ENCODE measurements around the gene AKR1C3. TPM values are rescaled to one million over a fixed set of nuclear protein-coding genes. Genes with fewer than 3 reads are reported as not detected.

AKR1C3 gene
- total and polyA plus RNA-seq, 2 of the 4 experiments (the other 2 are of a cell fraction), result 0.18 to 0.51 TPM

GRCh38 chr10:5105626-5106025 lies 11.4 kb downstream of the AKR1C3 start:
- BruUV-seq (replicated peaks), result no TSS peak
- Histone ChIP-seq H3K27ac (ENCODE audit: insufficient read depth, low read length) (no peak overlapping the region), H3K14ac (replicated peaks; ENCODE audit: low read depth, low read length) (no peak overlapping the region), H3K4me2 (ENCODE audit: low read depth, low read length) (no peak overlapping the region), H3K27me3 (ENCODE audit: control insufficient read depth, insufficient read depth, low read length) (no peaks in the 10 kb centered on the region), H2BK5ac (ENCODE audit: low read depth, low read length, poor library complexity, severe bottlenecking) (no peak overlapping the region), H3K18ac (ENCODE audit: low read depth, low read length) (no peak overlapping the region), H2BK15ac (ENCODE audit: low read depth, low read length) (no peak overlapping the region), H3K4me3 (ENCODE audit: insufficient read depth, low read depth, low read length) (no peak overlapping the region), H2BK120ac (ENCODE audit: low read depth, low read length) (no peak overlapping the region), H2BK20ac (ENCODE audit: low read depth, low read length) (no peak overlapping the region), H2AFZ (replicated peaks; ENCODE audit: low read length, poor library complexity) (no peak overlapping the region), H2AK9ac (replicated peaks; ENCODE audit: low read depth, low read length, poor library complexity) (no peak overlapping the region), H3K9ac (ENCODE audit: low read depth, low read length) (no peak overlapping the region), H3K9me3 (ENCODE audit: control insufficient read depth, insufficient read depth, low read length) (no peaks in the 10 kb centered on the region), H3K79me1 (ENCODE audit: low read depth in 1 of 2, low read length in 2 of 2) (no peaks in the 10 kb centered on the region), H4K91ac (ENCODE audit: insufficient read depth, low read depth, low read length) (no peak overlapping the region), H3K36me3 (ENCODE audit: control insufficient read depth, insufficient read depth, low read length) (no peaks in the 10 kb centered on the region), H4K8ac (ENCODE audit: low read depth in 2 of 2, low read length in 2 of 2) (no peak overlapping the region), H3K9me1 (ENCODE audit: insufficient read depth, low read length) (no peaks in the 10 kb centered on the region), H4K5ac (ENCODE audit: low read depth, low read length) (no peak overlapping the region), H2AK5ac (ENCODE audit: low read depth, low read length) (no peak overlapping the region), H3K4ac (ENCODE audit: low read depth, low read length) (no peak overlapping the region), H3K56ac (ENCODE audit: extremely low read depth, insufficient read depth, low read length) (no peak overlapping the region), H4K20me1 (ENCODE audit: insufficient read depth, low read length) (no peaks in the 10 kb centered on the region), H3K23ac (ENCODE audit: low read depth, low read length) (no peak overlapping the region), H3K4me1 (ENCODE audit: control insufficient read depth, insufficient read depth, low read length) (no peaks in the 10 kb centered on the region)
- ATAC-seq (ENCODE audit: low read depth) (no peak), DNase-seq (no peak)
- in situ Hi-C loops (cut with MboI; ENCODE audit: low sequenced_read_pairs), result no loop called here
- ChIA-PET POLR2A (ENCODE audit: unreplicated experiment) (no interaction called here), CTCF (interaction anchor here (1.0 kb wide), 1 partner anchor 256 kb away, joined by 3 read pairs; no protein-coding TSS in a partner anchor)
- TF ChIP-seq FOS (IDR thresholded peaks at IDR 0.05; ENCODE audit: low read depth, low read length) (no peak), ELK1 (IDR thresholded peaks at IDR 0.05; ENCODE audit: borderline replicate concordance, low read depth, low read length) (no peak), MAFK (IDR thresholded peaks at IDR 0.05; ENCODE audit: low read depth, low read length) (no peak), RCOR1 (IDR thresholded peaks at IDR 0.05; ENCODE audit: insufficient replicate concordance, low read length) (no peak), SMC3 (IDR thresholded peaks at IDR 0.05; ENCODE audit: low read depth, low read length) (no peak), MAZ (IDR thresholded peaks at IDR 0.05; ENCODE audit: borderline replicate concordance, low read depth, low read length) (no peak), RFX5 (IDR thresholded peaks at IDR 0.05; ENCODE audit: low read depth, low read length) (no peak), RAD21 (IDR thresholded peaks at IDR 0.05; ENCODE audit: low read length) (no peak), MXI1 (IDR thresholded peaks at IDR 0.05; ENCODE audit: borderline replicate concordance, low read depth, low read length) (no peak), BHLHE40 (IDR thresholded peaks at IDR 0.05; ENCODE audit: low read depth, low read length) (no peak), NFE2L2 (IDR thresholded peaks at IDR 0.05; ENCODE audit: low read depth, low read length) (no peak), CHD1 (IDR thresholded peaks at IDR 0.05; ENCODE audit: low read depth, low read length) (no peak), CEBPB (IDR thresholded peaks at IDR 0.05; ENCODE audit: low read depth, low read length) (no peak)
- no CpG with 5 or more reads among the region's 1 CpG for WGBS, 2 experiments (ENCODE audit: extremely low coverage in 2 of 2, insufficient read length in 1 of 2)
- intact Hi-C loops (cut with micrococcal nuclease), result loop anchor here (10.0 kb wide), 1 partner anchor 59 kb away; no protein-coding TSS in a partner anchor
- dilution Hi-C loops (cut with HindIII; ENCODE audit: low sequenced_read_pairs, unreplicated experiment), result no loop called here
